ENCODE results near the gene RNPEP. TPM values are rescaled to one million over a fixed set of nuclear protein-coding genes. Genes with fewer than 3 reads are reported as not detected.

The RNPEP gene
- total RNA-seq, 1 experiment from 2014 or later, result 99.8 TPM

DNA sequence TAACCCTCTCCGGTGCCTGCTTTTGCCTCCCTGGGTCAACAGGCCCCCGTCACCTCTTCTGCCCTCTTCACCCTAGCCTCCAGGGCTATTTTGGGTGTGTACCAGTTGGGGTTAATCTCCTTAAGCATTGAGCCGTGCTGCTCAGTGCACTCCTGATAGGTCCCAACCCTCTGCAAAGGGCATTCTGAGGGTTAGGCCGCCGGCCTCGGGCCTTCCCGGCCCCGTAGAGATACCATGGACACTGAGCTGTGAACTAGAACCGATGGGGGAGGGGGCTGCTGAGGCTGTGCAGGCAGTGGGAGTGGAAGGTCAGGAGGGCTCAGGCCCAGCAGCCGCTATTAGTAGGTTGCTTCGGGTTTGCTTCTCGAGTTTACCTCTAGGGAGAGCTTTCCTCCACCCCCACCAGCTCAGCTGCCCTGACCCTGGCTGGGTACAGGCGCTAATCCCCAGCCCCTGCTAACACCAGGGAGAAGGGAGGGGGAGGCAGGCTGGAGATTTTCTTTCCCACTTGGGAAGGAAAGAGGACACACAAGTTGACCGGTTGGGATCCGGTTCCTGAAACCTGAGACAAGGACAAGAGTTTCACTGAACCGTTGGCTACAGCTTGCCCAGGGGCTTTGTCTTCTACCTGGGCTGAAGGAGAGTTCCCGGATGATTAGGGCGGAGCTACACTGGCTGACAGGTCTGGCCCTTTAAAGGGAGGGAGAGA, 40.9 kb upstream of the RNPEP start:
- TF ChIP-seq TCF7L2 (IDR thresholded peaks at IDR 0.05; ENCODE audit: low read depth, low read length) (no peak), POLR2AphosphoS5 (IDR thresholded peaks at IDR 0.05; ENCODE audit: low read depth, low read length) (no peak), SIN3A (IDR thresholded peaks at IDR 0.05; ENCODE audit: borderline replicate concordance, insufficient read depth, low read depth, low read length) (no peak)
- TF ChIP-seq, protein P1, sequence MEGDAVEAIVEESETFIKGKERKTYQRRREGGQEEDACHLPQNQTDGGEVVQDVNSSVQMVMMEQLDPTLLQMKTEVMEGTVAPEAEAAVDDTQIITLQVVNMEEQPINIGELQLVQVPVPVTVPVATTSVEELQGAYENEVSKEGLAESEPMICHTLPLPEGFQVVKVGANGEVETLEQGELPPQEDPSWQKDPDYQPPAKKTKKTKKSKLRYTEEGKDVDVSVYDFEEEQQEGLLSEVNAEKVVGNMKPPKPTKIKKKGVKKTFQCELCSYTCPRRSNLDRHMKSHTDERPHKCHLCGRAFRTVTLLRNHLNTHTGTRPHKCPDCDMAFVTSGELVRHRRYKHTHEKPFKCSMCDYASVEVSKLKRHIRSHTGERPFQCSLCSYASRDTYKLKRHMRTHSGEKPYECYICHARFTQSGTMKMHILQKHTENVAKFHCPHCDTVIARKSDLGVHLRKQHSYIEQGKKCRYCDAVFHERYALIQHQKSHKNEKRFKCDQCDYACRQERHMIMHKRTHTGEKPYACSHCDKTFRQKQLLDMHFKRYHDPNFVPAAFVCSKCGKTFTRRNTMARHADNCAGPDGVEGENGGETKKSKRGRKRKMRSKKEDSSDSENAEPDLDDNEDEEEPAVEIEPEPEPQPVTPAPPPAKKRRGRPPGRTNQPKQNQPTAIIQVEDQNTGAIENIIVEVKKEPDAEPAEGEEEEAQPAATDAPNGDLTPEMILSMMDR (IDR thresholded peaks at IDR 0.05), result no peak
- TF ChIP-seq, protein P2, sequence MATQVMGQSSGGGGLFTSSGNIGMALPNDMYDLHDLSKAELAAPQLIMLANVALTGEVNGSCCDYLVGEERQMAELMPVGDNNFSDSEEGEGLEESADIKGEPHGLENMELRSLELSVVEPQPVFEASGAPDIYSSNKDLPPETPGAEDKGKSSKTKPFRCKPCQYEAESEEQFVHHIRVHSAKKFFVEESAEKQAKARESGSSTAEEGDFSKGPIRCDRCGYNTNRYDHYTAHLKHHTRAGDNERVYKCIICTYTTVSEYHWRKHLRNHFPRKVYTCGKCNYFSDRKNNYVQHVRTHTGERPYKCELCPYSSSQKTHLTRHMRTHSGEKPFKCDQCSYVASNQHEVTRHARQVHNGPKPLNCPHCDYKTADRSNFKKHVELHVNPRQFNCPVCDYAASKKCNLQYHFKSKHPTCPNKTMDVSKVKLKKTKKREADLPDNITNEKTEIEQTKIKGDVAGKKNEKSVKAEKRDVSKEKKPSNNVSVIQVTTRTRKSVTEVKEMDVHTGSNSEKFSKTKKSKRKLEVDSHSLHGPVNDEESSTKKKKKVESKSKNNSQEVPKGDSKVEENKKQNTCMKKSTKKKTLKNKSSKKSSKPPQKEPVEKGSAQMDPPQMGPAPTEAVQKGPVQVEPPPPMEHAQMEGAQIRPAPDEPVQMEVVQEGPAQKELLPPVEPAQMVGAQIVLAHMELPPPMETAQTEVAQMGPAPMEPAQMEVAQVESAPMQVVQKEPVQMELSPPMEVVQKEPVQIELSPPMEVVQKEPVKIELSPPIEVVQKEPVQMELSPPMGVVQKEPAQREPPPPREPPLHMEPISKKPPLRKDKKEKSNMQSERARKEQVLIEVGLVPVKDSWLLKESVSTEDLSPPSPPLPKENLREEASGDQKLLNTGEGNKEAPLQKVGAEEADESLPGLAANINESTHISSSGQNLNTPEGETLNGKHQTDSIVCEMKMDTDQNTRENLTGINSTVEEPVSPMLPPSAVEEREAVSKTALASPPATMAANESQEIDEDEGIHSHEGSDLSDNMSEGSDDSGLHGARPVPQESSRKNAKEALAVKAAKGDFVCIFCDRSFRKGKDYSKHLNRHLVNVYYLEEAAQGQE (IDR thresholded peaks at IDR 0.05; ENCODE audit: insufficient read depth in 1 of 2, low read depth in 2 of 2, low read length in 1 of 2), result no peak
- BruUV-seq (replicated peaks), result no TSS peak
- Histone ChIP-seq H3K36me3 (ENCODE audit: control insufficient read depth, insufficient read depth, low read length) (no peaks in the 10 kb centered on the region), H3K9me3 (ENCODE audit: control insufficient read depth, insufficient read depth, low read depth, low read length) (no peaks in the 10 kb centered on the region), H3K4me1 (ENCODE audit: control insufficient read depth, insufficient read depth, low read length) (no peaks in the 10 kb centered on the region; the same call in 1 of the 2 replicates), H3K4me3 (ENCODE audit: low read depth in 2 of 2, low read length in 2 of 2) (no peak overlapping the region), H3K27ac (ENCODE audit: low read length) (no peak overlapping the region), H3K27me3 (ENCODE audit: control insufficient read depth, insufficient read depth, low read length) (no peaks in the 10 kb centered on the region)
- in situ Hi-C loops (cut with HindIII; ENCODE audit: low pct_unique_long_range_greater_than_20kb, low sequenced_read_pairs), result no loop called here
- ChIA-PET CTCF (no interaction called here), POLR2A (no interaction called here)
- intact Hi-C loops (cut with micrococcal nuclease; ENCODE audit: unreplicated experiment), result no loop called here
- DNase-seq (ENCODE audit: low read depth, low spot score) (no peak), ATAC-seq (peak; percentile 30; the same call in 1 of the 2 replicates)

DNA sequence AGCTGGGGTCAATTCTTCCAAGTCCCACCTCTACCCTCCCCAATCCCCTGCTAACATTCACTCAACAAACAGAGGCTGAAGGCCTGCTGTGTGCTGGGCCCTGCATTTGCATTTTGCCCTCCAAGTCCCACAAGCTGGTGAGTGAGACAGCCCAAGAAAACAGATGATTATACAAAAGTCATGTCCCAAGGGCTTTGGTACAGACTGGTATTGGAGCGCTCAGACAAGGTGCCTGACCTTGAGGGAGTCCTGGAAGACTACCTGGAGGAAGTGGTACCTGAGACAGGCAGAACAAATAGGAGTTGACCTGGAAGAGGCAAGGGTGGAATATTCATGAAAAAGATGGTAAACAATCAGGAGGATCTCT, 40.3 kb upstream of the RNPEP start:
- TF ChIP-seq TCF7L2 (IDR thresholded peaks at IDR 0.05; ENCODE audit: low read depth, low read length) (no peak), POLR2AphosphoS5 (IDR thresholded peaks at IDR 0.05; ENCODE audit: low read depth, low read length) (no peak), SIN3A (IDR thresholded peaks at IDR 0.05; ENCODE audit: borderline replicate concordance, insufficient read depth, low read depth, low read length) (no peak)
- TF ChIP-seq, protein P1 (IDR thresholded peaks at IDR 0.05), result no peak
- TF ChIP-seq, protein P2 (IDR thresholded peaks at IDR 0.05; ENCODE audit: insufficient read depth in 1 of 2, low read depth in 2 of 2, low read length in 1 of 2), result no peak
- Histone ChIP-seq H3K27ac (ENCODE audit: low read length) (no peak overlapping the region), H3K36me3 (ENCODE audit: control insufficient read depth, insufficient read depth, low read length) (no peaks in the 10 kb centered on the region), H3K27me3 (ENCODE audit: control insufficient read depth, insufficient read depth, low read length) (peaks cover 3% of the 10 kb centered on the region), H3K4me1 (ENCODE audit: control insufficient read depth, insufficient read depth, low read length) (no peaks in the 10 kb centered on the region; the same call in 1 of the 2 replicates), H3K4me3 (ENCODE audit: low read depth in 2 of 2, low read length in 2 of 2) (no peak overlapping the region), H3K9me3 (ENCODE audit: control insufficient read depth, insufficient read depth, low read depth, low read length) (no peaks in the 10 kb centered on the region)
- in situ Hi-C loops (cut with HindIII; ENCODE audit: low pct_unique_long_range_greater_than_20kb, low sequenced_read_pairs), result no loop called here
- no peak for DNase-seq (ENCODE audit: low read depth, low spot score)
- POLR2A ChIA-PET, result interaction anchor here (0.6 kb wide), 1 partner anchor 311 kb away, joined by 3 read pairs; no protein-coding TSS in a partner anchor
- CTCF ChIA-PET, result no interaction called here
- intact Hi-C loops (cut with micrococcal nuclease; ENCODE audit: unreplicated experiment), result no loop called here
- BruUV-seq (replicated peaks), result no TSS peak
- no peak for ATAC-seq

Measured in Panc1 (cell line).